ENCODE measurements around the gene CTRB2.

CTRB2 gene

GRCh38 chr16:75239542-75240122, 32.7 kb upstream of the CTRB2 start:
- Histone ChIP-seq H3K4me2 (ENCODE audit: low read length) (no peak overlapping the region), H2AFZ (ENCODE audit: low read length) (no peak overlapping the region), H3K27ac (ENCODE audit: low read depth, low read length, poor library complexity, severe bottlenecking) (no peak overlapping the region), H3K4me1 (ENCODE audit: insufficient read depth, low read length, severe bottlenecking) (no peaks in the 10 kb centered on the region), H3K27me3 (ENCODE audit: insufficient read depth, low read length) (0 out of 2 replicates have a peak, but pooled peaks cover 7% of the 10 kb centered on the region), H4K20me1 (ENCODE audit: insufficient read depth, low read length) (no peaks in the 10 kb centered on the region), H3K36me3 (ENCODE audit: insufficient read depth, low read length) (no peaks in the 10 kb centered on the region; the same call in 1 of the 2 replicates), H3K9ac (ENCODE audit: low read length) (no peak overlapping the region), H3K9me3 (ENCODE audit: low read length) (no peaks in the 10 kb centered on the region), H3K4me3 (ENCODE audit: low read depth, low read length, poor library complexity, severe bottlenecking) (no peak overlapping the region), H3K9me2 (ENCODE audit: low read depth, low read length) (no peaks in the 10 kb centered on the region), H3F3A (ENCODE audit: insufficient read depth, low read length) (no peaks in the 10 kb centered on the region), H3K79me2 (ENCODE audit: insufficient read depth, low read length) (no peaks in the 10 kb centered on the region)
- TF ChIP-seq, protein P1, sequence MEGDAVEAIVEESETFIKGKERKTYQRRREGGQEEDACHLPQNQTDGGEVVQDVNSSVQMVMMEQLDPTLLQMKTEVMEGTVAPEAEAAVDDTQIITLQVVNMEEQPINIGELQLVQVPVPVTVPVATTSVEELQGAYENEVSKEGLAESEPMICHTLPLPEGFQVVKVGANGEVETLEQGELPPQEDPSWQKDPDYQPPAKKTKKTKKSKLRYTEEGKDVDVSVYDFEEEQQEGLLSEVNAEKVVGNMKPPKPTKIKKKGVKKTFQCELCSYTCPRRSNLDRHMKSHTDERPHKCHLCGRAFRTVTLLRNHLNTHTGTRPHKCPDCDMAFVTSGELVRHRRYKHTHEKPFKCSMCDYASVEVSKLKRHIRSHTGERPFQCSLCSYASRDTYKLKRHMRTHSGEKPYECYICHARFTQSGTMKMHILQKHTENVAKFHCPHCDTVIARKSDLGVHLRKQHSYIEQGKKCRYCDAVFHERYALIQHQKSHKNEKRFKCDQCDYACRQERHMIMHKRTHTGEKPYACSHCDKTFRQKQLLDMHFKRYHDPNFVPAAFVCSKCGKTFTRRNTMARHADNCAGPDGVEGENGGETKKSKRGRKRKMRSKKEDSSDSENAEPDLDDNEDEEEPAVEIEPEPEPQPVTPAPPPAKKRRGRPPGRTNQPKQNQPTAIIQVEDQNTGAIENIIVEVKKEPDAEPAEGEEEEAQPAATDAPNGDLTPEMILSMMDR (IDR thresholded peaks at IDR 0.05; ENCODE audit: low read length): no peak
- no peak for TF ChIP-seq EZH2 (IDR thresholded peaks at IDR 0.05; ENCODE audit: borderline replicate concordance, low read length)

DNA sequence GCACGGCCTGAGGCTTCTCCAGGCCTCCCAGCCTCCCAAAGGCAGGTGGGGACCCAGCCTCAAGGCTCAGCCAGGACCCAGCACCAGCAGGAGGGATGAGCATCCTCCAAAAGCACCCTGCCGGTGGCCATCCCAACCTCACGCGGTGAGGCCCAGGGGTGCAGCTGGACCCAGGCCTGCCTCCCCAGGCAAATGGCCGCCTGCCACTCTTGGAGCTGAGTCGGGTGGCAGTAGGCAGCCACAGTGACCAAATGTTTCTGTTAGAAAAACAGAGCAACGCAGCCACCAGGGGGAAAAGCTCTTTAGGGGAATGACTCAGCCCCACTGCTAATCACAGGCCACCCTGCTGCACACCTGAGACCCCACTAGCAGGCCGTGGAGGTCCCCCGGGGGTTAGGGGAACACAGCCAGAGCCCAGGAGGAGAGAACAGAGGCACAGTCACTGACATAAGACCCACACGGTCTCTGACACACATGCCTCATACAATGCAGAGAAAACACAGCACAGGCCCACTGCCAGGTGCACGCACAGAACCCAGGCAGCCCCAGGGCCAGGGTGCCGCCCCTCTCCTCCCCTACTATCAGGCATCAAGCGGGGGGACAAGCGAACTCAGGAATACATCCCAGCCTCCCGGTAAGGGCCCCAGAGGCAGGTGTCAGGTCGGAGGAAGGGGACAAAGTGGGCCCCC, 32.0 kb upstream of the CTRB2 start:
- Histone ChIP-seq H2AFZ (ENCODE audit: low read length) (no peak overlapping the region), H3K27ac (ENCODE audit: low read depth, low read length, poor library complexity, severe bottlenecking) (no peak overlapping the region), H3K9ac (ENCODE audit: low read length) (no peak overlapping the region), H3K4me3 (ENCODE audit: low read depth, low read length, poor library complexity, severe bottlenecking) (no peak overlapping the region), H3K4me2 (ENCODE audit: low read length) (no peak overlapping the region), H3K79me2 (ENCODE audit: insufficient read depth, low read length) (no peaks in the 10 kb centered on the region), H3K27me3 (ENCODE audit: insufficient read depth, low read length) (0 out of 2 replicates have a peak, but pooled peaks cover 7% of the 10 kb centered on the region), H3K4me1 (ENCODE audit: insufficient read depth, low read length, severe bottlenecking) (no peaks in the 10 kb centered on the region), H3K9me3 (ENCODE audit: low read length) (no peaks in the 10 kb centered on the region), H3K9me2 (ENCODE audit: low read depth, low read length) (no peaks in the 10 kb centered on the region), H4K20me1 (ENCODE audit: insufficient read depth, low read length) (no peaks in the 10 kb centered on the region), H3K36me3 (ENCODE audit: insufficient read depth, low read length) (no peaks in the 10 kb centered on the region; the same call in 1 of the 2 replicates), H3F3A (ENCODE audit: insufficient read depth, low read length) (no peaks in the 10 kb centered on the region)
- TF ChIP-seq EZH2 (IDR thresholded peaks at IDR 0.05; ENCODE audit: borderline replicate concordance, low read length): no peak
- TF ChIP-seq, protein P1 (IDR thresholded peaks at IDR 0.05; ENCODE audit: low read length): no peak

GRCh38 chr16:75238132-75238852, 31.3 kb upstream of the CTRB2 start:
- no peak for TF ChIP-seq EZH2 (IDR thresholded peaks at IDR 0.05; ENCODE audit: borderline replicate concordance, low read length)
- TF ChIP-seq, protein P1 (IDR thresholded peaks at IDR 0.05; ENCODE audit: low read length): no peak
- Histone ChIP-seq H3K9ac (ENCODE audit: low read length) (no peak overlapping the region), H3K4me1 (ENCODE audit: insufficient read depth, low read length, severe bottlenecking) (no peaks in the 10 kb centered on the region), H3K36me3 (ENCODE audit: insufficient read depth, low read length) (no peaks in the 10 kb centered on the region; the same call in 1 of the 2 replicates), H2AFZ (ENCODE audit: low read length) (no peak overlapping the region), H3K79me2 (ENCODE audit: insufficient read depth, low read length) (no peaks in the 10 kb centered on the region), H3K4me3 (ENCODE audit: low read depth, low read length, poor library complexity, severe bottlenecking) (no peak overlapping the region), H3F3A (ENCODE audit: insufficient read depth, low read length) (no peaks in the 10 kb centered on the region), H3K9me2 (ENCODE audit: low read depth, low read length) (no peaks in the 10 kb centered on the region), H3K27me3 (ENCODE audit: insufficient read depth, low read length) (0 out of 2 replicates have a peak, but pooled peaks cover 7% of the 10 kb centered on the region), H3K27ac (ENCODE audit: low read depth, low read length, poor library complexity, severe bottlenecking) (no peak overlapping the region), H4K20me1 (ENCODE audit: insufficient read depth, low read length) (no peaks in the 10 kb centered on the region), H3K4me2 (ENCODE audit: low read length) (no peak overlapping the region), H3K9me3 (ENCODE audit: low read length) (no peaks in the 10 kb centered on the region)
